Urinary bladder (tissue), 4 donors: ENCODE results near the gene FFAR4. TPM values are rescaled to one million over a fixed set of nuclear protein-coding genes. Genes with fewer than 3 reads are reported as not detected.
A peak's percentile ranks its signal among the peaks of the same experiment; 100 is the strongest.

ENCODE experiments used
- DNase-seq: peaks from one replicate; pipeline ENCODE4 v3.0.0-alpha.2; 2015; ENCODE audit errors: extremely low spot score
- H3K27ac ChIP-seq: one replicate; pipeline ENCODE4 v1.5.1; 2013; ENCODE audit warnings: low read depth, mild to moderate bottlenecking, moderate library complexity
- H3K36me3 ChIP-seq: one replicate; pipeline ENCODE4 v1.6.1; 2013; ENCODE audit warnings: mild to moderate bottlenecking, moderate library complexity; ENCODE audit not compliant: insufficient read depth
- H3K4me1 ChIP-seq: one replicate; pipeline ENCODE4 v1.6.1; 2013; ENCODE audit warnings: mild to moderate bottlenecking, moderate library complexity; ENCODE audit not compliant: insufficient read depth
- H3K4me3 ChIP-seq: one replicate; pipeline ENCODE4 v1.5.1; 2013; ENCODE audit warnings: low read depth, low read length
- WGBS: extraction: QIAGEN DNeasy Blood & Tissue Kit; methylation state at CpG from one replicate; pipeline ENCODE4 v1.1.7; 2013; 5-methylcytosine and 5-hydroxymethylcytosine counted together
- polyA plus RNA-seq: library from polyadenylated mRNA; stranded (reverse); fragments of 200-250 nt; gene quantifications from one replicate; pipeline ENCODE4 v1.2.3, GENCODE V29; 2013
- total RNA-seq: library from RNA; depleted of rRNA; stranded (reverse); fragments of >200 nt; gene quantifications from one replicate; pipeline ENCODE4 v1.2.3, GENCODE V29; 2014
- donor health status: healthy with polysubstance abuse.
- donor health status: healthy.

Gene FFAR4
- total and polyA plus RNA-seq, 2 donors = 0.16 to 0.25 TPM

DNA sequence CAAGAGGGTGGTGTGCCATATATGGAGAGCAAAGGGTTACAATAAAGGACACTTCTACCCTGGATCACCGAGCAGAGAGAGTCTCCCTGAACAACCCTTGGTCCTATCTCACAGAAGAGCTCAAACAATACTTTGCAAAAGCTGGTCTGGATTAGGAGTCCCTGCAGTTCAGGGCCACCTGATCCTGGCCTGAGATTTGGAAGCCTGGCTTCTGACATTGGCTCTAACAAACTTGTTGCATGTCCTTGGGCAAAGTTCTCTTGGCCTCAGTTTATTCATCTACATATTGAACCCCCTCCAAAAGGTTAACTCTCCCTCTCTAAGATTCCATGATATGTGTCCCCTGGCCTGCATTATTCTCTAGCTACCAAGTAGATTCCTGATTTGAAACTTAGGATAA is 32.9 kb downstream of the FFAR4 start:
- WGBS = 43% methylated on average over 1 of the region's 1 CpG
- no peaks in the 10 kb centered on the region for H3K4me1 ChIP-seq
- DNase-seq = no peak
- H3K27ac ChIP-seq = no peak overlapping the region
- H3K4me3 ChIP-seq = no peak overlapping the region
- no peaks in the 10 kb centered on the region for H3K36me3 ChIP-seq

DNA sequence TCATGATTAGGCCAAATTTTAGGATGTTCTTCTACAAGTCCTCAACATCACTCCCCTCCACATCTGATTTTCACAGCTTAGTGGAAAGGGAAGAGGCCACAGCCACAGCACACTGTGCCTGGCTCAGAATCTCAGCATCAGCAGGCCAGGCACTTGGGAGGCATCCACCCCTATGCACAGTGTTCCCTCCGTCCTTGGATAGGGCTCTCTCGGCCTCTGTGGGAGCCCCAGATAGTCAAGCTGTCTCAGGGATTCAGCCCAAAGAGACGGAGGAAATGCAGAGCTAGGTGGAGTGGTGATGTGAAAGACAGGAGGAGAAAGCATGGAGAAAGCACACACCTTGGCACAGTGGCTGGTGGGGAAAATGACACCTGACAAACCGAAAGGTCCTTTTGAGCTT is 33.3 kb downstream of the FFAR4 start:
- Histone ChIP-seq H3K36me3 (no peaks in the 10 kb centered on the region), H3K4me3 (no peak overlapping the region), H3K27ac (no peak overlapping the region), H3K4me1 (no peaks in the 10 kb centered on the region)
- 86% methylated on average over 4 of the region's 4 CpGs for WGBS
- DNase-seq = no peak

DNA sequence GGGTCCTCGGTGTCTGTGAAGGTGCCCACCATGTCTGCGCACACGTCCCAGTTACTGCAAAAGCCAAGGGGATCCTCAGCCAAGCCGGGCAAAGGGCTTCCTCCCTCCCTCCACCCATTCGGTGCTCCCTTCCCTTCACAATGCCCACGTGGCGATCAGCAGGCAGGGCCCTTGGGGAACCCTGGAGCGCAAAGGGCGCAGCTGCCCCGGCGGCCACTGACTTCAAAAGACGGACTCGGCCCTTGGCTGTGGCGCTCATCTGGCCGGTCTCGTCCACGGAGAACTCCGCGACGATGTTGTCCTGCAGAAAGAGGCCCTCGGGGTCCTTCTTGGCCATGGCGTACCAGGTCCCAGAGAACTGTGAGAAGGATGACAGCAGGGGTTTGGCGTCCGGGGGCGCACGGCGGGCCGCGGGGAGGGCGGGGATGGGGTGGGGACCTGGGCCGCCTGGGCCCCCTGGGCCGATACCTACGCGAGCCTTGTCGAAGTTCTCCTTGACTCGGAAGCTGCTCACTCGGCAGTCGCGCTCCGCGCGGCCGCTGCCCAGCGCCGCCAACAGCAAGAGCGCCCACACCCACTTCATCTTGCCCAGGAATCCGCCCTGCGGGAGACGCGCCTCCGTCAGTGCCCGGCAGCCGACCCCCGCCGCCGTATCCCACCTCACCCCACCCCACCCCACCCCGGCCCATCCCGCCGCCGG is 34.1 kb downstream of the FFAR4 start:
- Histone ChIP-seq H3K27ac (no peak overlapping the region), H3K4me3 (peak overlapping the region; percentile 60), H3K4me1 (no peaks in the 10 kb centered on the region), H3K36me3 (no peaks in the 10 kb centered on the region)
- DNase-seq = no peak
- 8% methylated on average over 60 of the region's 60 CpGs for WGBS

DNA sequence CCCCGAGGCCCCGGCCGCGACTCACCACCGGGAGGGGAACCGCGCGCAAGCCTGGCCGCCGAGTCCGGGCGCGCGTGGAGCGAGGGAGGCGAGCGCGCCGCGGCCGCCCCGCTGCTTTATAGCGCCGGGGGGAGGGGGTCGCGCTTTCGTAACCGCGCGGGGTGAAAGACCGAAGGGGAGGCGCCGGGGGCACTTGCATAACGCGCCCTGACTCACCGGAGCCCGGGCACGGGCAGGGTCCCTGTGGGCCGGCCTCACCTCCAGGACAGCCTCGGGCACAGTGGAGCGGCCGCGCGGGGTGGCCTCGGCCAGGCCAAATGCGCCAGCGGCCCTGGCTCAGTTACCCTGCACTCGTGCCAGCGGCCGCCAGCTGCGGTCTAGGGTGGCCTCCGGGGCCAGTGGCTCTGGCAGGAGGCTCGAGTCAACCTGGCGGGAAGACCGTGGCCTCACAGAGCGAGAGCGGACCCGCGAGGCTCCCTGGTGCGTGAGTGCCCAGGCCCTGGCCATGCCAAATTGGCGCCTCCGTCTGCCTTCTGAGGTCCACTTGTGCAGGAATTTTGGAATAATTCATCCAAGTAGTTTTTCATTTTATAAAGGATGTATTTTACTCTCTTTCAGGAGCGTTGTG is 34.8 kb downstream of the FFAR4 start, which contains the start of gene RBP4:
TSS of gene RBP4 (minus strand) at position 90 of the 628 bp plus-strand sequence. CDS start 207 bp downstream, outside the sequence.
- H3K4me3 ChIP-seq = peak within 1 kb of the TSS; percentile 60
- DNase-seq = no peak
- no peak within 1 kb of the TSS for H3K27ac ChIP-seq
- WGBS = 2% methylated on average over 63 of the region's 63 CpGs
- no peaks in the 10 kb centered on the region for H3K36me3 ChIP-seq
- H3K4me1 ChIP-seq = no peaks in the 10 kb centered on the region

DNA sequence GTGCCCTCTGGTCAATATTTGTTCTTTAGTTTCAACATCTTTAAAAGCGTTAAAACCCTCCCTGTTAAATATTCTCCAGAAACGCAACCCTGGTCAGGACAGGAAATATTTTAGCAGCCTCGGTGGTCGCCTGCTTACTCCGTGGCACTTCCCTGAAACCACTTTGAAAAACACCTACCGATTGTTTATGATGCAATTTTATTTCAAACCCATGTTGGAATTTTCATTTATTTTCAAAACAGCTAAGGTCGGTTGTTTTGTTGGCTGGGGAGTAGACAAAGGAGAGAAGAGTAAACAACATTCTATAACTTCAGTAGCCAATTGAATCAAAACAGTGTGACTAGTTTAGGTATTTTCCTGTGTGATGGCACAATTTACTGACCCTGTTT is 35.3 kb downstream of the FFAR4 start:
- H3K4me3 ChIP-seq = no peak overlapping the region
- no peak overlapping the region for H3K27ac ChIP-seq
- DNase-seq = no peak
- 11% methylated on average over 7 of the region's 7 CpGs for WGBS
- no peaks in the 10 kb centered on the region for H3K4me1 ChIP-seq
- no peaks in the 10 kb centered on the region for H3K36me3 ChIP-seq

DNA sequence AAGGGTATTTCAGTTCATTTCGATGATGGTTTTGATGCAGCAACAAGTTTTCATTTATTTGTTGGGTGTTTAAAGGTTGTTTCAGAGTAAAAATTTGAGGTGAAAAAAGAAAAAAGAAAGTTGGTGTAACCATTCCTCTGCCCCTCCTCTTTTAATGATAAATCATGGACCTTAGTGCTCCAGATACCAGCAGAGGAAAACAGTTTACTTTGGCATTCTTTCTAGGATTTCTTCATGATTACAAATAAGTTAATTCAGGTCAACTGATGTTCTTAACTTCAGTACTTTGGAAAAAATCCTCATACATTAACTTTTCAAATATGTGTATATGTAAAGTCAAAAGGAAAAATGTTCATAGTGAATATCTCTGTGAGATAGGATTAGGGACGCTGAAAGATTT is 36.6 kb downstream of the FFAR4 start:
- 91% methylated on average over 2 of the region's 2 CpGs for WGBS
- no peak for DNase-seq
- H3K27ac ChIP-seq = no peak overlapping the region
- no peaks in the 10 kb centered on the region for H3K36me3 ChIP-seq
- H3K4me1 ChIP-seq = no peaks in the 10 kb centered on the region
- H3K4me3 ChIP-seq = no peak overlapping the region

DNA sequence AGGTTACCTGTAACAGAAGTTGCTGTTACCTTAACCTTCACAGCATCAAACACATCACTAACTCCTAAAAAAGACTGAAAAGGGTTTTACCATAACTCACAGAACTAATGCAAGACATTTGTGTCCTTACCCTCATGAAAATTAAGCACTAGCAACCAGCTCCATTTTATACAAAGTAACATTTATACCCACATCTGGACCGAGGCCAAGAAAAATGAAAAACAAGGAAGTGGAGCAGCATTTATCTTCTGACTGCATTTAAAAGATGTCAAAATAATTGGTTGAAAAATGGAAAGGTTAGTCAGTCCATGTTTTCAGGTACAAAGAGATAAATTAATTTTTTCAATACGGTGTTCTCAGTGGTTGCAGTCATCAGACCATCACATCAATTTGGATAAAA is 37.7 kb downstream of the FFAR4 start:
- no peak for DNase-seq
- no peak overlapping the region for H3K4me3 ChIP-seq
- no peaks in the 10 kb centered on the region for H3K36me3 ChIP-seq
- no peak overlapping the region for H3K27ac ChIP-seq
- 50% methylated on average over 2 of the region's 2 CpGs for WGBS
- H3K4me1 ChIP-seq = no peaks in the 10 kb centered on the region

DNA sequence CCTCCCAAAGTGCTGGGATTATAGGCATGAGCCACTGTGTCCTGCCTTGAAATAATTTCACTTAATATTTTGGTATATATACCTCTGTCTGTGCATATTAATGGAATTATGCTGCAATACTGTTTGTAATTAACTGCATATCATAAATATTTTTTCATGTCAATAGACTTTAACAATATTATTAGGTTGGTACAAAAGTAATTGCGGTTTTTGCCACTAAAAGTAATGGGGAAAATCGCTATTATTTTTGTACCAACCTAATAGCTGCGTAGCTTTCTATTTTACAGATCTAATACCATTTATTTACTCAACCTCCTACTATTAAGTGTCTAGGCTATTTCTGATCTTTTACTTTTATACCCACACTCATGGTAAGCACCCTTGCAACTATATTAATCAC is 42.0 kb downstream of the FFAR4 start:
- DNase-seq = no peak
- H3K4me1 ChIP-seq = no peaks in the 10 kb centered on the region
- 87% methylated on average over 3 of the region's 3 CpGs for WGBS

DNA sequence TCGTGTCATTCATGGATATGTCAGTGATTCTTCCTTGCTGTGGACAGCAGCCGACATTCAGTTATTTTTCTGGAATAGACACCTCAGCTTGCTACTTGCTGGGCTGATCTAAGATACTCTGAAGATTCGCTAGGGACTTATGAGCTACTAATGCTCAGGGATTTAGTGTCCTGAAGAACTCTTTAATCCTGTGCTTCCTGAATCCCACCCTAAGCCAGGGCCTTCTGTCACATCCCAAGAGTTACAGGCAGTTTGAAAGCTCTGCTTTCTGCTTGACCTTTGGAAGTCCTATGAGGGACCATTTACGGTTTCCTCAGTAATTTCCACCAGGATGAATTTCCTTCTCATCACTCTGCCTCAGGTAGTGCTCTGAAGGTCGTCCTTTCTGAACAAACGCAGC is 45.8 kb downstream of the FFAR4 start, which contains the start of gene PDE6C:
TSS of gene PDE6C (plus strand) at position 227 of the 400 bp plus-strand sequence. CDS start 189 bp downstream, outside the sequence.
- Histone ChIP-seq H3K36me3 (no peaks in the 10 kb centered on the region), H3K4me1 (no peaks in the 10 kb centered on the region), H3K4me3 (no peak within 1 kb of the TSS), H3K27ac (no peak within 1 kb of the TSS)
- 64% methylated on average over 6 of the region's 6 CpGs for WGBS
- no peak for DNase-seq

More for the DNA sequence above, 42.0 kb downstream of the FFAR4 start:
- H3K36me3 ChIP-seq = no peaks in the 10 kb centered on the region
- H3K4me3 ChIP-seq = no peak overlapping the region
- H3K27ac ChIP-seq = no peak overlapping the region

DNA sequence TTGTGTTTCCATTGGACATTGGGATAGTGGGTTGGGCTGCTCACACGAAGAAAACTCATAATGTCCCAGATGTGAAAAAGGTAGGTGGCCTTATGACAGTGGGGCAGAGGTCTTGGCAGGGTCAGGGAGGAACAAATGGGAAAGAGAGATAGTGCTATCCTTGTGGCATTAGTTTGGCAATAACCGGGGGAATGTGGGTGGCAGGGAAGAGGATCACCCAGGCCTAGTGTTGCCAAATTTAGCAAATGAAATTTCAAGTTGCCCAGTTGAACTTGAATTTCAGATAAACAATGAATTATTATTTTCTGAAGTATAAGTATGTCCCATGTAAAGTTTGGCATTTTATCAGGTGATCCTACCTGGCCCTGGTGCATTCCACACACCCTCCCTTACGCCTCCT is 46.7 kb downstream of the FFAR4 start:
- 86% methylated on average over 3 of the region's 3 CpGs for WGBS
- H3K4me3 ChIP-seq = no peak overlapping the region
- H3K27ac ChIP-seq = no peak overlapping the region
- DNase-seq = no peak
- no peaks in the 10 kb centered on the region for H3K36me3 ChIP-seq
- no peaks in the 10 kb centered on the region for H3K4me1 ChIP-seq

DNA sequence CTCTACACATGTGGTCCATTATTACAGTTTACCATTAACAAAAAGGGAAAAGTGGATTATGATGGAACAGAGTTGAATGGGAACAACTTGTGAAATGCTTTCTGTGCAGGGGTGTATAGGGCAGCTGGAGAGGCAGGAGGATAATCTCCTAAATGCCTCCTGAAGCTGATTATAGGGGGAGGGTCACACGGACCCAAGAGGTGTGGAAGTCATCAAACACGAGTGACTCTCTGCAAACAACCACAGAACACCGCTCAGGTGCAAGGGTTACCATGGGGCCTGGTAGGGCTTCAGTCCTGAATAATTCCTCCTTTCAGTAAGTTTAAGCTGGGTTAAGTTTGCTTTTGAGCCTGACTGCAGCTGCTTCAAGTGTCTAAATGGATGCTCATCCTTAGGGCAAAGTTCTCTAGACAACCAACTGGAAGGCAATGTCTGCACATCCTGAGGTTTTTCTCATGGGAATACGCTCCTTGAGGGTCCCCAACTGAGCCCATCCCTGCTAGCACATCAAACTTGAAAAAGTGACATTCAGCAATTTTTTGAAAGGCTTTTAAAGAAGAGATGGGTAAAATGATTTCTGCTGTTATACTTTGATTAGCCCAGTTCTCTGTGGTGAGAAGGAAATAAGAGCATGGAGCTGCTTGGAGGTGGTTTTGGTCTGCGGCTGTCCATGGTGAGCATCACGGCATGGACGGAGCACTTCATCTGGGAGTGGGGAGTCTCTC is 47.8 kb downstream of the FFAR4 start:
- Histone ChIP-seq H3K4me3 (no peak overlapping the region), H3K27ac (no peak overlapping the region), H3K36me3 (no peaks in the 10 kb centered on the region), H3K4me1 (no peaks in the 10 kb centered on the region)
- 79% methylated on average over 7 of the region's 7 CpGs for WGBS
- DNase-seq = no peak

DNA sequence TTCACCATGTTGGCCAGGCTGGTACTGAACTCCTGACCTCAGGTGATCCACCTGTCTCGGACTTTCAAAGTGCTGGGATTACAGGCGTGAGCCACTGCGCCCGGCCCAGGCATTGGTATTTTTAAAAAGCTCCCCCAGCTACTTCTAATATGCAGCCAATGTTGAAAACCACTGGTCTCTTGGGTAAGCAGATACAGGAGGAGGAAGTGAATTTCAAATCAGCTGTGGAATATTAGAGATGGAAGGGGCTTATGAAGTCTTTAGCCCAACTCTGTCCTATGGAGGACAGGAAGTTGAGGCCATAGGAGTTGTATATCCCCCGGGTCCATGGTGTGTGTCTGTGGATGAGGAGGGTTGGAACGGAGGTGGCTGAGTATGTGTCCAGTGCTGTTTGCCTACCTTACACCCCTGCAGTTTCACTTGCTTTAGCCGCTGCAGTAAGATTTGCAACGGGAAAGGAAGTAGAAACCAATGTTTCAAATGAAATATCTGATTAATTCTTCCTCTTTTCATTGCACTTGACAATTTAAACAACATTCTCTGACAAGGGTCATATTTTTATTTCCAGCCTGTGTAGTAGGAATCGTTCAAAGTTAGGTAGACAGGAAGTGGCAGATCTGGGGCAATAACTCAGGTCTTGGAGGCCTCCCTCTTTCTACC is 49.2 kb downstream of the FFAR4 start:
- Histone ChIP-seq H3K4me1 (no peaks in the 10 kb centered on the region), H3K36me3 (no peaks in the 10 kb centered on the region), H3K4me3 (no peak overlapping the region), H3K27ac (no peak overlapping the region)
- DNase-seq = no peak
- WGBS = 78% methylated on average over 9 of the region's 9 CpGs

DNA sequence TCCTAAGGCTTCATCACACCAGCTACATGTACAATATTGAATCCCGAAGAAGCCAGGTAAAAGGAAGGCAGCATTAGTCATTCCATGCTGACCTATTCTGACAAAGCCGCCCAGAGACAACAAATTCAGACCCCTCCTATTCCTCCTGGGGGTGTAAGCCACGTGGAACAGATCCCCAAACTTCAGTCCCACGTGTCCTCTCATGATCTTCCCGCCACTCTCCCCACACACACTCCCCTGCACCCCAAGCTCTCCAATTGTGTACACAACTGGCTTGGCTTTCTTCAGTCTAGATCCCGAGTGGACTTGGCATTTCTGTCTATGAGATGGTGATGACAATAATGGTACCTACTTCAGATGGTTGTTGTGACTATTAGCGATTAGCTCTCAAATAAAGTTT is 54.5 kb downstream of the FFAR4 start:
- WGBS = 75% methylated on average over 7 of the region's 7 CpGs
- DNase-seq = no peak
- no peak overlapping the region for H3K27ac ChIP-seq
- H3K36me3 ChIP-seq = no peaks in the 10 kb centered on the region
- no peaks in the 10 kb centered on the region for H3K4me1 ChIP-seq
- H3K4me3 ChIP-seq = no peak overlapping the region
